HCT116 (cell line): ENCODE results near the gene ARCN1.

Experiments used
- CBX3 ChIP-seq: IDR thresholded peaks from 2 replicates; pipeline ENCODE4 v1.6.1; 2012; ENCODE audit warnings: low read depth
- CEBPB ChIP-seq: IDR thresholded peaks from 2 replicates; pipeline ENCODE4 v1.6.1; 2012; ENCODE audit warnings: low read depth
- EZH2phosphoT487 ChIP-seq: fragments of 200-600 bp; IDR thresholded peaks from 2 replicates; pipeline ENCODE4 v1.6.1; 2018; ENCODE audit warnings: antibody characterized with exemption, borderline replicate concordance
- POLR2A ChIP-seq: IDR thresholded peaks from 2 replicates; pipeline ENCODE4 v1.7.0; 2011; ENCODE audit warnings: borderline replicate concordance; ENCODE audit not compliant: insufficient read depth, insufficient read length; ENCODE audit errors: extremely low read depth
- POLR2AphosphoS5 ChIP-seq: IDR thresholded peaks from 2 replicates; pipeline ENCODE4 v1.6.1; 2011; ENCODE audit warnings: mild to moderate bottlenecking, low read depth, low read length, moderate library complexity
- RAD21 ChIP-seq: IDR thresholded peaks from 2 replicates; pipeline ENCODE4 v1.6.1; 2012; ENCODE audit warnings: low read depth, mild to moderate bottlenecking
- SP1 ChIP-seq: IDR thresholded peaks from 2 replicates; pipeline ENCODE4 v1.6.1; 2012; ENCODE audit warnings: low read depth
- YY1 ChIP-seq: IDR thresholded peaks from 2 replicates; pipeline ENCODE4 v1.6.1; 2011; ENCODE audit warnings: low read length, low read depth, moderate library complexity, mild to moderate bottlenecking; ENCODE audit not compliant: insufficient replicate concordance; ENCODE audit errors: extremely low read depth
- ZFX ChIP-seq: fragments of 450-650 bp; IDR thresholded peaks from 2 replicates; pipeline ENCODE4 v1.6.1; 2017
- TF ChIP-seq, protein P1 (sequence below): IDR thresholded peaks from 2 replicates; pipeline ENCODE4 v1.6.1; 2011; ENCODE audit warnings: mild to moderate bottlenecking, low read length, moderate library complexity; ENCODE audit not compliant: insufficient replicate concordance; ENCODE audit errors: extremely low read depth
- TF ChIP-seq, protein P2 (sequence below): IDR thresholded peaks from 2 replicates; pipeline ENCODE4 v1.6.1; 2012
- TF ChIP-seq, protein P3 (sequence below), 3 experiments: fragments of 200-600 bp in 1 of 3; sonication (generic) in 1 of 3; IDR thresholded peaks in 2 of 3; conservative IDR thresholded peaks in 1 of 3; 2 replicates each; pipeline ENCODE4 v1.5.1; 2012 to 2017; ENCODE audit warnings: low read depth in 2 of 3, low read length in 2 of 3, antibody characterized with exemption in 1 of 3, borderline replicate concordance in 1 of 3, control low read depth in 1 of 3, mild to moderate bottlenecking in 1 of 3, mixed read lengths in 1 of 3, mixed run types in 1 of 3, moderate library complexity in 1 of 3; ENCODE audit not compliant: insufficient read depth in 1 of 3
- TF ChIP-seq, protein P4 (sequence below): IDR thresholded peaks from 2 replicates; pipeline ENCODE4 v1.6.1; 2012; ENCODE audit warnings: low read depth

DNA sequence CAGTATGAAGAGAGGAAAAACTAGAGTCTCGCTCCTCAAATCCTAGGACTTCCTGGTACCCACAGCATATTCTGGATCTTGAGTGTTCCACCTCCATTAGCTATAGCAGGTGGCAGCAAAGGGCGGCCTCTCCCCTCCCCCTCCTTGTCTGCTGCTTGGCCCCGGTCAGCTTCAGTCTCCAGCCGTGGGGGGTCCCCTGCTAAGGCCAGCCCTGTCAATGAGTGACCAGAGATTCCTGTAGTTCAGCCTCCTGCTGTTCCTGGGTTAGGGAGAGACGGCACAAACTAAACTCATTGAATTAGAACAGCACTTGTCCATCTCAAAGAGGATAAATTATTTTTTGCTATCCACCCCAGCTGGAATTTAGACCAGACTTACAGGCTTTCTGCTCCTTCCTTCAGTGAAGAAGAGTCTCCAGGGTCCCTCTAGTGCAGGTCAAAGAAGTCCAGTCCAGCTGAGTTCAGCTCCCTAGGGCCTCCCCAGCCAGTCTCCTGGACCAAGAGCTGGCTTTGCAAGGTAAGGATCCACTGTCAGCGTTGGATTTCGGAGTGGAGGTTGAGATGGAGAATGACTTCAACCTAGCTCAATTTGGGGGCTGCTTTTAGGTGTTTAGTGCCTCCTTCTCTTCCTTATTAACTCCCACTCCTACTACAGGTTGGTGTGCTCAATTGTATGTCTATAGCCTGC, 34.1 kb downstream of the ARCN1 start:
- no peak for TF ChIP-seq ZFX
- TF ChIP-seq, protein P1, sequence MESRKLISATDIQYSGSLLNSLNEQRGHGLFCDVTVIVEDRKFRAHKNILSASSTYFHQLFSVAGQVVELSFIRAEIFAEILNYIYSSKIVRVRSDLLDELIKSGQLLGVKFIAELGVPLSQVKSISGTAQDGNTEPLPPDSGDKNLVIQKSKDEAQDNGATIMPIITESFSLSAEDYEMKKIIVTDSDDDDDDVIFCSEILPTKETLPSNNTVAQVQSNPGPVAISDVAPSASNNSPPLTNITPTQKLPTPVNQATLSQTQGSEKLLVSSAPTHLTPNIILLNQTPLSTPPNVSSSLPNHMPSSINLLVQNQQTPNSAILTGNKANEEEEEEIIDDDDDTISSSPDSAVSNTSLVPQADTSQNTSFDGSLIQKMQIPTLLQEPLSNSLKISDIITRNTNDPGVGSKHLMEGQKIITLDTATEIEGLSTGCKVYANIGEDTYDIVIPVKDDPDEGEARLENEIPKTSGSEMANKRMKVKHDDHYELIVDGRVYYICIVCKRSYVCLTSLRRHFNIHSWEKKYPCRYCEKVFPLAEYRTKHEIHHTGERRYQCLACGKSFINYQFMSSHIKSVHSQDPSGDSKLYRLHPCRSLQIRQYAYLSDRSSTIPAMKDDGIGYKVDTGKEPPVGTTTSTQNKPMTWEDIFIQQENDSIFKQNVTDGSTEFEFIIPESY: no peak
- TF ChIP-seq, protein P2, sequence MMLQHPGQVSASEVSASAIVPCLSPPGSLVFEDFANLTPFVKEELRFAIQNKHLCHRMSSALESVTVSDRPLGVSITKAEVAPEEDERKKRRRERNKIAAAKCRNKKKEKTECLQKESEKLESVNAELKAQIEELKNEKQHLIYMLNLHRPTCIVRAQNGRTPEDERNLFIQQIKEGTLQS: no peak
- TF ChIP-seq POLR2A: no peak
- TF ChIP-seq, protein P3, sequence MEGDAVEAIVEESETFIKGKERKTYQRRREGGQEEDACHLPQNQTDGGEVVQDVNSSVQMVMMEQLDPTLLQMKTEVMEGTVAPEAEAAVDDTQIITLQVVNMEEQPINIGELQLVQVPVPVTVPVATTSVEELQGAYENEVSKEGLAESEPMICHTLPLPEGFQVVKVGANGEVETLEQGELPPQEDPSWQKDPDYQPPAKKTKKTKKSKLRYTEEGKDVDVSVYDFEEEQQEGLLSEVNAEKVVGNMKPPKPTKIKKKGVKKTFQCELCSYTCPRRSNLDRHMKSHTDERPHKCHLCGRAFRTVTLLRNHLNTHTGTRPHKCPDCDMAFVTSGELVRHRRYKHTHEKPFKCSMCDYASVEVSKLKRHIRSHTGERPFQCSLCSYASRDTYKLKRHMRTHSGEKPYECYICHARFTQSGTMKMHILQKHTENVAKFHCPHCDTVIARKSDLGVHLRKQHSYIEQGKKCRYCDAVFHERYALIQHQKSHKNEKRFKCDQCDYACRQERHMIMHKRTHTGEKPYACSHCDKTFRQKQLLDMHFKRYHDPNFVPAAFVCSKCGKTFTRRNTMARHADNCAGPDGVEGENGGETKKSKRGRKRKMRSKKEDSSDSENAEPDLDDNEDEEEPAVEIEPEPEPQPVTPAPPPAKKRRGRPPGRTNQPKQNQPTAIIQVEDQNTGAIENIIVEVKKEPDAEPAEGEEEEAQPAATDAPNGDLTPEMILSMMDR (IDR thresholded peaks at IDR 0.05 in 2 of 3, conservative IDR thresholded peaks at IDR 0.05 in 1 of 3; ENCODE audit: borderline replicate concordance in 1 of 3, insufficient read depth in 1 of 3, low read depth in 2 of 3, low read length in 2 of 3): no peak
- TF ChIP-seq POLR2AphosphoS5: no peak
- no peak for TF ChIP-seq RAD21
- no peak for TF ChIP-seq SP1
- TF ChIP-seq YY1: no peak
- TF ChIP-seq, protein P4, sequence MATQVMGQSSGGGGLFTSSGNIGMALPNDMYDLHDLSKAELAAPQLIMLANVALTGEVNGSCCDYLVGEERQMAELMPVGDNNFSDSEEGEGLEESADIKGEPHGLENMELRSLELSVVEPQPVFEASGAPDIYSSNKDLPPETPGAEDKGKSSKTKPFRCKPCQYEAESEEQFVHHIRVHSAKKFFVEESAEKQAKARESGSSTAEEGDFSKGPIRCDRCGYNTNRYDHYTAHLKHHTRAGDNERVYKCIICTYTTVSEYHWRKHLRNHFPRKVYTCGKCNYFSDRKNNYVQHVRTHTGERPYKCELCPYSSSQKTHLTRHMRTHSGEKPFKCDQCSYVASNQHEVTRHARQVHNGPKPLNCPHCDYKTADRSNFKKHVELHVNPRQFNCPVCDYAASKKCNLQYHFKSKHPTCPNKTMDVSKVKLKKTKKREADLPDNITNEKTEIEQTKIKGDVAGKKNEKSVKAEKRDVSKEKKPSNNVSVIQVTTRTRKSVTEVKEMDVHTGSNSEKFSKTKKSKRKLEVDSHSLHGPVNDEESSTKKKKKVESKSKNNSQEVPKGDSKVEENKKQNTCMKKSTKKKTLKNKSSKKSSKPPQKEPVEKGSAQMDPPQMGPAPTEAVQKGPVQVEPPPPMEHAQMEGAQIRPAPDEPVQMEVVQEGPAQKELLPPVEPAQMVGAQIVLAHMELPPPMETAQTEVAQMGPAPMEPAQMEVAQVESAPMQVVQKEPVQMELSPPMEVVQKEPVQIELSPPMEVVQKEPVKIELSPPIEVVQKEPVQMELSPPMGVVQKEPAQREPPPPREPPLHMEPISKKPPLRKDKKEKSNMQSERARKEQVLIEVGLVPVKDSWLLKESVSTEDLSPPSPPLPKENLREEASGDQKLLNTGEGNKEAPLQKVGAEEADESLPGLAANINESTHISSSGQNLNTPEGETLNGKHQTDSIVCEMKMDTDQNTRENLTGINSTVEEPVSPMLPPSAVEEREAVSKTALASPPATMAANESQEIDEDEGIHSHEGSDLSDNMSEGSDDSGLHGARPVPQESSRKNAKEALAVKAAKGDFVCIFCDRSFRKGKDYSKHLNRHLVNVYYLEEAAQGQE: no peak
- no peak for TF ChIP-seq CBX3
- no peak for TF ChIP-seq CEBPB
- no peak for TF ChIP-seq EZH2phosphoT487
